ENCODE results near the gene TMEM231.
"Not testable (repeated sequence)": the region's sequence is repeated elsewhere in the genome, so short reads cannot be mapped to it uniquely, and the experiment has no call there.

The TMEM231 gene, protein sequence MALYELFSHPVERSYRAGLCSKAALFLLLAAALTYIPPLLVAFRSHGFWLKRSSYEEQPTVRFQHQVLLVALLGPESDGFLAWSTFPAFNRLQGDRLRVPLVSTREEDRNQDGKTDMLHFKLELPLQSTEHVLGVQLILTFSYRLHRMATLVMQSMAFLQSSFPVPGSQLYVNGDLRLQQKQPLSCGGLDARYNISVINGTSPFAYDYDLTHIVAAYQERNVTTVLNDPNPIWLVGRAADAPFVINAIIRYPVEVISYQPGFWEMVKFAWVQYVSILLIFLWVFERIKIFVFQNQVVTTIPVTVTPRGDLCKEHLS

GRCh38 chr16:75555707-75556430 lies at the start of gene TMEM231:
Gene TMEM231 (minus strand): TSS chr16:75556252. CDS start chr16:75556209, 43 bp downstream.
- in situ Hi-C loops (cut with HindIII; ENCODE audit: low sequenced_read_pairs): no loop called here

- in situ Hi-C loops (cut with HindIII; ENCODE audit: low sequenced_read_pairs): no loop called here
Observed at GRCh38 chr16:75603241-75603640, 47.2 kb upstream of the TMEM231 start.

- in situ Hi-C loops (cut with HindIII; ENCODE audit: low sequenced_read_pairs): no loop called here
Observed at GRCh38 chr16:75599452-75600277, 43.6 kb upstream of the TMEM231 start.

GRCh38 chr16:75593825-75594820 lies 38.1 kb upstream of the TMEM231 start:
- in situ Hi-C loops (cut with HindIII; ENCODE audit: low sequenced_read_pairs): no loop called here

GRCh38 chr16:75593308-75593707 lies 37.3 kb upstream of the TMEM231 start:
- in situ Hi-C loops (cut with HindIII; ENCODE audit: low sequenced_read_pairs): no loop called here

DNA sequence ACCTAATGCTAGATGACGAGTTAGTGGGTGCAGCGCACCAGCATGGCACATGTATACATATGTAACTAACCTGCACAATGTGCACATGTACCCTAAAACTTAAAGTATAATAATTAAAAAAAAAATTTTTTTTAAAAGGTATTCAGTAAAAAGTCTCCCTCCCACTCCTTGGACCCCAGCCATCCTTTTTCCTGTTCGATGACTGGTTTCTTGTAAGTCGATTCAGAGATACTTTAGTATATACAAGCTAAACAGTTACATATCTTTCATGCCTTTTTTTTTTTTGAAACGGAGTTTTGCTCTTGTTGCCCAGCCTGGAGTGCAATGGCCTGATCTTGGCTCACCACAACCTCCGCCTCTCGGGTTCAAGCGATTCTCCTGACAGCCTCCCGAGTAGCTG lies 35.9 kb upstream of the TMEM231 start:
- in situ Hi-C loops (cut with HindIII; ENCODE audit: low sequenced_read_pairs): not testable (repeated sequence)

DNA sequence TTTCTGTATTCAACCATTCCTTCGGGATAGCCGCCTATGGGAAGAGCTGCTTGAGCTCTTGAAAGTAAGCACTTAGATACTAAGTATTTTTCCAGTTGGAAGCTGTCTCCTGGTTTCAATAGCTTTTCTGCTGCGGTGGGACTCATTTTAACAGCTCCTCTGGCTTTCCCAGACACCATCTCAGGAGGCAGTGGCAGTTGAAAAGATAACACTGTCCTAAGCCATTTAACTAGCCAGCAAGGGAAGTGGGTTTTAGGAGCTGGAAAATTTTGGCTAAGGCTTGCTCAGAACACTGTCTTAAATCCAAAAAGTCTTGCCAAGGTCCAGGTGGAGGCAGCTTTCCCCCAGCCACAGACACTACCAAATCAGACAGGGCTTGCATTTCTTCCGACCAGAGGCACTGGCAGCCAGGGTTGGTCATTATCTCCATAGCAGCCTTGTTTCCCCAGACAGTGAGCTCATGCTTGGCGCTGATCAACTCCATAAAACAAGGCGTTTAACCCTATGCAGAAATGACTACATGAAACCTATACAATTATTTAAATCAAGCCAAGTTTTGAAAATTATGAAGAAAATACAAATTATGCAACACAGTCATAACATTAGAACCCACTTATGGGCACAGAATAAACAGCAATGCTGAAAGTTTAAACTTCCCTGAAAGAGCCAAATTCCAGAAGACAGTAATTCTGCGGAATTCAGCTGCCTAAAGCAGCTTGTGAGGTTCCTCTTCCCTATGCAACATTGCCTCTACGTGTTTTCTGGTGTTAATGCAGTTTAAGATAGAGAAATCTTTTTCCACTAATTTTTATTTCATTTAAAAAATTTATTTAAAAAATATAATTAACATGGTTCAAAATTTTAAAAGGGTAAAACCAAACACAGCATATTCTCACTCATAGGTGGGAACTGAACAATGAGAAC lies 35.1 kb upstream of the TMEM231 start:
- in situ Hi-C loops (cut with HindIII; ENCODE audit: low sequenced_read_pairs): no loop called here

DNA sequence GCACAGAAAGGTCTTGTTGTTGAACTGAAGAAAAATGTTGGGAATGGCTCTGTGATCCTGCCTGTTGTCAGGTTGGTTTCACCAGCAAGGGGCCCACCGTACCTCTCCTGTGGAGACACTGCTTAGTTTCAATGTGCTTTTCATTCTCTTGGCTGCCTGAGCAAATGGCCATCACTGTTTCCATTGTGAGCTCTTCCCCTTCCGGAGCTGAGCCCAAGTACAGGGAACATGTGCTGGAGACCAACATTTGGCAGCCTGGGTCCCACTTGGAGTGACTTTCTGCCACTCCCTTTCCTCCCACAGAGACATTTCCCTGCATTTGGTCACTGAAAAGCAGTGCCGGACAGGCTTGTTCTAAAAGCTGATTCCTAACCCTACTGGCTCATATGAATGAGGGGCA lies 33.3 kb upstream of the TMEM231 start:
- in situ Hi-C loops (cut with HindIII; ENCODE audit: low sequenced_read_pairs): no loop called here

GRCh38 chr16:75588716-75589115 lies 32.7 kb upstream of the TMEM231 start:
- in situ Hi-C loops (cut with HindIII; ENCODE audit: low sequenced_read_pairs): no loop called here

- in situ Hi-C loops (cut with HindIII; ENCODE audit: low sequenced_read_pairs): no loop called here
Observed at GRCh38 chr16:75584108-75584507, 28.1 kb upstream of the TMEM231 start.

- in situ Hi-C loops (cut with HindIII; ENCODE audit: low sequenced_read_pairs): no loop called here
Observed at GRCh38 chr16:75579281-75579834, 23.3 kb upstream of the TMEM231 start.

DNA sequence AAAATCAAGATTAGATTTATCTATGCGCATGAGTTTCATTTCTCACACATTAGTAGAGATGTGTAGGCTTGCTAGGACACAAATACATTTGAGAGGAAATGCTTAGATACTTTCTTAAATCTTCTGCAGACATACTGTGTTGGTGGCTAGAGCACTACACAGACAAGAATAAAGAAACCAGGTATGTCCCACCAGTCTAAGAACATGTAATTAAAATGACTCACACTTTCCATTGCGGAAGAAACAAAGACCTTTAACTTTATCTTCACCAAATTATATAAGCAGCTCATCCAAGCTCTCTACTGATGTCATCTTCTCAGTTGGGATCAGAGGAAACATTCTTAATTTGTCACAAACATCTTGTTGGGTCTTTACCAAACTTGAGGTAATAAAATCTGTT lies 22.7 kb upstream of the TMEM231 start:
- in situ Hi-C loops (cut with HindIII; ENCODE audit: low sequenced_read_pairs): no loop called here

GRCh38 chr16:75578212-75578611 lies 22.2 kb upstream of the TMEM231 start:
- in situ Hi-C loops (cut with HindIII; ENCODE audit: low sequenced_read_pairs): no loop called here

DNA sequence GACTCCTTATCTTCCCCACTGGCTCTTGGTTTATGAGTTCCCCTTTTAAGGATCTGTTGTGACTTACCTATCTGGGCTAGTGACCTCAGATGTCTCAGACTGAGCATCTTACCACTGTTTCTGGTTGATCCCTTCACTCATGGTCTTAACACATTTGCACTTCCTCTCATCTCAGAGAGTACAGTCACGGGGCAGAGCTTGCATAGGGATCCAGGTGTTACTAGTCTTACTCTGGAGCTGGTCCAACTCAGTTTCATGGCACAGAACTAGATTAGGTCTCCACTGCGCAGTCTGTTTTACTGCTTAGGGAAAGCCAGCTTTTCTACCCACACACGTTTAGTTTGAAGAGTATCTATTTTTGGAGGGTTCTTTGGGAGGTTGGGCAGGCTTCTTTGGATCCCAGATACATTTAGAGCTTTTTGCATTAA lies 20.3 kb upstream of the TMEM231 start:
- in situ Hi-C loops (cut with HindIII; ENCODE audit: low sequenced_read_pairs): no loop called here

DNA sequence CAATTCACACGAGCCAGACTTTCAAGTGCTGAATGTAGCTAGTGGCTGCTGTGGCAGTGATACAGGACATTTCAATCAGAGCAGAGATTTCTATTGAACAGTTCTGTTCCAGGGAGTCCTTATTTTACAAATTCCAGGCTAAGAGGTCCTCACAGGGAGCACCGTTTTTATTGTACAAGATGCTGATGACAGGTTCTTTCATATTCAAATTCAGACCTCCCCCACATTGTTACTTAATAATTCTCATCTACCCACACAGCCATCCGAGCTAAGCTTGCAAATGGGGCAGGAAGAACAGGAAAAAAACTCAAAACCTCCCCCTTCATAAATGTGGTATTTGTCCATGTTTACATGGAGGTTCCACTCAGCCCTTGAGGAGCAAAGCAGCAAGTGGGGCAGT lies 19.9 kb upstream of the TMEM231 start:
- in situ Hi-C loops (cut with HindIII; ENCODE audit: low sequenced_read_pairs): no loop called here

GRCh38 chr16:75573955-75574354 lies 17.9 kb upstream of the TMEM231 start:
- in situ Hi-C loops (cut with HindIII; ENCODE audit: low sequenced_read_pairs): no loop called here

- in situ Hi-C loops (cut with HindIII; ENCODE audit: low sequenced_read_pairs): no loop called here
Observed at GRCh38 chr16:75572864-75573542, 17.0 kb upstream of the TMEM231 start.

- in situ Hi-C loops (cut with HindIII; ENCODE audit: low sequenced_read_pairs): no loop called here
Observed at GRCh38 chr16:75570396-75571065, 14.5 kb upstream of the TMEM231 start.

Measured in DLD1 (cell line).